Fibroblast of skin of abdomen (primary cell): ENCODE results near the gene OR10H2. TPM values are rescaled to one million over a fixed set of nuclear protein-coding genes. Genes with fewer than 3 reads are reported as not detected.
"Not testable (repeated sequence)": the region's sequence is repeated elsewhere in the genome, so short reads cannot be mapped to it uniquely, and the experiment has no call there.

Source experiments
- DNase-seq: peaks from one replicate; pipeline ENCODE4 v3.0.0-alpha.2; 2013
- polyA plus RNA-seq, 2 experiments: library from polyadenylated mRNA; unstranded; fragments of 120-200 nt; gene quantifications; one replicate each; pipeline ENCODE4 v1.2.1, GENCODE V29; 2013; ENCODE audit not compliant: insufficient read length in 2 of 2

The OR10H2 gene, protein sequence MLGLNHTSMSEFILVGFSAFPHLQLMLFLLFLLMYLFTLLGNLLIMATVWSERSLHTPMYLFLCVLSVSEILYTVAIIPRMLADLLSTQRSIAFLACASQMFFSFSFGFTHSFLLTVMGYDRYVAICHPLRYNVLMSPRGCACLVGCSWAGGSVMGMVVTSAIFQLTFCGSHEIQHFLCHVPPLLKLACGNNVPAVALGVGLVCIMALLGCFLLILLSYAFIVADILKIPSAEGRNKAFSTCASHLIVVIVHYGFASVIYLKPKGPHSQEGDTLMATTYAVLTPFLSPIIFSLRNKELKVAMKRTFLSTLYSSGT
- not detected for polyA plus RNA-seq (2013, experiment 1 of 2; ENCODE audit: insufficient read length)
- polyA plus RNA-seq (2013, experiment 2 of 2; ENCODE audit: insufficient read length): not detected

- no peak for DNase-seq
Observed at GRCh38 chr19:15727724-15728123, at the start of gene OR10H2. Gene OR10H2 (plus strand): TSS chr19:15728024. CDS start chr19:15728044, 20 bp downstream.

DNA sequence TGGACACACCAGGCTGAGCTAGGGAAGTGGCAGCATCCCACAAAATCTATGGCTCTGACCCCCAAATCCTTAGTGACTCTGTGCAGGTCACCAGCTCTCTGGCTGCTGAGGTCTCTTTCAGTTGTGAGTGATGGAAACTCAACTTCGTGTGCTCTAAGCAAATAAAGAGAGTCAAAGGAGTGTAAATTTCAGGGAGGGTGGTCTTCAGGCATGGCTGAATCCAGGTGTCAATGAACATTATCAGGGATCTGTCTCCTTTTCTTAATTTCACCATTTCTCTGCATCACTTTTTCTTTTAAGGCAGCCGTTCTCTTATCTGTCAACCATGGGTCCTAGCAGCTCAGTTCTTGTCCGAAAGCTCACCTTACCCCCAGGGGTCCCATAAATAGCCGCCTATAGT, 48.7 kb upstream of the OR10H2 start:
- no peak for DNase-seq

DNA sequence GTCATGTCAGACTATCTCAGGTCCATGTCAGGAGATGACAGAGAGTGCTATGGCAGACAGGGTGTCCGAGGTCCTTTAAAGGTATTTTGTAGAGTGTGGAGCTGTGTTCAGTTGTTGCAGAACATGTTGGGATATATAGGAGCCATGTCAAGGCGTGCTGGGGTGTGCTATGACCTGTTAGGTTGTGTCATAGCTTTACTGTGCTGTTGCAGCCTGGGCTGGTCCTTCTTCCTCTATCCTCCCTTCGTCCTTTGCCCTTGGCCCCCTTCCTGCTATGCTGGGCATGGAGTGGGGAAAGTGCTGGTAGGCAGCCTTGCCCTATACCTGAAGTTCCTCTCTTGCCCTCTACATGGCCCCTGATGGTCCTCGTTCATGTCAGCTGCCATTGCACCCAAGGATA, 48.0 kb upstream of the OR10H2 start:
- not testable (repeated sequence) for DNase-seq

DNA sequence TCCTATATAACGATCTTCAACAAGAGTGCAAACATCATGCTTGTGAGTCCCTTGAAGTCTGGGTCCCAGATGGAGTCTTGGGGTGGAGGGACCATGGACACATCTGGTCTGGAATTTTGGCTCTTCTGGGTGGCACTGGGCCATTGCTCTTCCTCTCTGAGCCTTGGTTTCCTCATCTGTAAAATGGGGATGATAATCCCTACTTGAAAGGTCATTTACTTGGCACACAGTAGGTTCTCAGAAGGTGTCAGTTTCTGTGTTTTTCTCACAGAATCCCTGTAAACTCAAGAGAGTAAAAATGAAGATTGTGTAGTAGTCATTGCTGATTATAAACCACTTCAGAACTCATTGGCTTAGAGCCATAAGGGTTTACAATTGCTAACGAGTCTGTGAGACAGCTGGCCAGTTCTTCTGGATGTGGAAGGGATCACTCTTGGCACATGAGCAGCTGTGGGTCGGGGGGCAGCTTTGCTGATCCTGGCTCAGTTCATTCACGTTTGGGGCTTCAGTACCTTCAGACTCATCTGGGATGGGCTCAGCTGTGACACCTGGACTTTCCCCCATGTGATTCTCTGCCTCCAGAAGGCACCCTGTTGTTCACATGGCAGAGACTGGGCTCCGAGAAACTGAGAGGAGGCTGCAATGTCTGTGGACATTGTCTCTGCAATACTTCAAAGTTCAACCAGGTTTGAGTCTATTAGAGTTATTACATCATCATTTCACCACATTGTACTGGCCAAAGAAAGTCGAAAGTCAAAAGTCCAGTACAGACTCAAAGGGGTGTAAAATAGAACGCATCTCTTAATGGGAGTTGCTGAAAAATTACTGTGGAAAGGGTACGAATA, 47.1 kb upstream of the OR10H2 start:
- no peak for DNase-seq

DNA sequence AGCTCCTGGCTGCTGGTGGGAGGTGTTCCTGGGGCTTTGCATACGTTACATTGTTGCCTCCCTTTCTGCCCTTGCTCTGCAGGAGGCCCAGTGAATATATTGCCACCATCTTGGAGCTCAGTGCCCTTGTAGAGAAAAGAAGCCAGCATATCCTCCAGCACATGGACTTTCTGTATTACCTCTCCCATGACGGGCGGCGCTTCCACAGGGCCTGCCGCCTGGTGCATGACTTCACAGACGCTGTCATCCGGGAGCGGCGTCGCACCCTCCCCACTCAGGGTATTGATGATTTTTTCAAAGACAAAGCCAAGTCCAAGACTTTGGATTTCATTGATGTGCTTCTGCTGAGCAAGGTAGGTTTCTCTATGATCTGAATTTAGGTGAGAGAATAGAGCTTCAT, 44.4 kb upstream of the OR10H2 start:
- no peak for DNase-seq

DNA sequence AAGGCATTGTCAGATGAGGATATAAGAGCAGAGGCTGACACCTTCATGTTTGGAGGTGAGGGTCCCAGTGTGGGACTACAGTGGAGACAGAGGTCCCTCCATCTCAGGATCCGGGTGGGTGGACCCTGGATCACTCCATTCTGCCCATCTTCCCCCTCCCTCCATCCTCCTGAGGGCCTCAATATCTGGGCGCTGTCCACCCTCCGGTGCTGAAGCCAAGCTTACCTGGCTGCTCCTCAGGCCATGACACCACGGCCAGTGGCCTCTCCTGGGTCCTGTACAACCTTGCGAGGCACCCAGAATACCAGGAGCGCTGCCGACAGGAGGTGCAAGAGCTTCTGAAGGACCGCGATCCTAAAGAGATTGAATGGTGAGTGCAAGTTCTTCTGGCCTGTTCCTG, 43.0 kb upstream of the OR10H2 start:
- DNase-seq: no peak

GRCh38 chr19:15696654-15697194, 31.1 kb upstream of the OR10H2 start:
- no peak for DNase-seq

- DNase-seq: no peak
Observed at GRCh38 chr19:15701757-15702533, 25.9 kb upstream of the OR10H2 start.

- DNase-seq: peak; percentile 14
Observed at GRCh38 chr19:15702534-15702930, 25.3 kb upstream of the OR10H2 start.

DNA sequence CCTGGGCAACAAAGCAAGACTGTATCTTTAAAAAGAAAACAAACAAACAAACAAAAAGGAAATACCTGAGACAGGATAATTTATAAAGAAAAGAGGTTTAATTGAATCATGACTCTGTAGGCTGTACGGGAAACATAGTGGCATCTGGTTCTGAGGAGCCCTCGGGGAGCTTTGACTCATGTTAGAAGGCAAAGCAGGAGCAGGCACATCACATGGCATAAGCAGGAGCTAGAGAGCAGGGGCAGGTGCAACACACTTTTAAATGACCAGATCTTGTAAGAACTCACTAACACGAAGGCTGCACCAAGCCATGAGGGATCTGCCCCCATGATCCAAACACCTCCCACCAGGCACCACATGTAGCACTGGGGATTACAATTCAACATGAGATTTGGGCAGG, 13.2 kb upstream of the OR10H2 start:
- DNase-seq: no peak

DNA sequence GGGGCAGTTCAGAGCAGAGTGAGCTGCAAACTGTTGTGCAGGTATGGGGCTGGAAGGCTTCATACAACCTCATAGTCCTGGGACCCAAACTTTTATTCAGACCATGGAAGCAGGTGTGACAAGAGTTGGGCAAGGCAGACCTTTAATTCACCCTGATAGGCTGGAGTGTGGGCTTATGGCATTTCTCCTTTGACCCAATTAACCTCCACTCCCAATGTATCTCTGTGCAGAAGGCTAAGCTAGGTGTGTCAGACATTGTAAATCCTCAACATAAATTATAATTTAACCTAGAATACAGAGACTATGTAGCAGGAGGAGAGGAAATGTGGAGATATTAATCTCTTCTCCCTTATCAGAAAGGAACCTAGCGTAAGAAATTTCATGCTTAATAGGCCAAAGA, 12.2 kb upstream of the OR10H2 start:
- DNase-seq: no peak

- DNase-seq: no peak
Observed at GRCh38 chr19:15717809-15718208, 10.0 kb upstream of the OR10H2 start.

DNA sequence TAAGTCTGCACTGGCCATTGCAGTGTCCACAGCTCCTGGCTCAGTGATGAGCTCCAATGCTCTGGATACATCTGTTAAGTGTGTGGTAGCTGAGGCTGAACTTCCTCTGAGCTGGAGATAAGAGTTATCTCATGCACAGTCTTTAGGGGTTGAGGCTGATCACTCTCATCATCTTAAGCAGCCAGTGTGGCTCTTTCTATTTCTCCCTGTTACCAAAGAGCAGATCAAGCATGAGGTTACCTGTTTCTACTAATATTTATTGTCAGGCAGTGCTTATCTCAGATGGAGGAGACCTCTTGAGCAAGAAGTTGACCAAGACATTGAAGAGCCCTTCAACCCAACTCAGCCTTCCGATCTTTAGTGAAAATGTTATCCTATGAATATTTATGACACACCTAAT, 6.6 kb upstream of the OR10H2 start:
- DNase-seq: no peak

- DNase-seq: no peak
Observed at GRCh38 chr19:15722956-15723355, 4.9 kb upstream of the OR10H2 start.

DNA sequence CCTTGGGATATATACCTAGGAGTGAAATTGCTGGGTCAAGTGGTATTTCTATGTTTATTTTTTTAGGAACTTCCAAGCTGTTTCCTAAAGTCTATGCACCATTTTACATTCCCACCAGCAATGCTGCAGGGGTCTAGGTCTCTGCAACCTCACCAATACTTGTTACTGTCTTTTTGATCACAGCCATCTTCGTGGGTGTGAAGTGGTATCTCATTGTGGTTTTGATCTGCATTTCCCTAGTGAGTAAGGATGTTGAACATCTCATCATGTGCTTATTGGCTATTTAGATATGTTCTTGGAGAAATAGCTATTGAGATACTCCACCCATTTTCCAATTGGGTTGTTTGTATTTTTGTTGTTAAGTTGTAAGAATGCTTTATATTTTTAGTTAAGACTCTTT, 2.7 kb downstream of the OR10H2 start:
- no peak for DNase-seq

GRCh38 chr19:15732388-15732787, 4.6 kb downstream of the OR10H2 start:
- DNase-seq: no peak

DNA sequence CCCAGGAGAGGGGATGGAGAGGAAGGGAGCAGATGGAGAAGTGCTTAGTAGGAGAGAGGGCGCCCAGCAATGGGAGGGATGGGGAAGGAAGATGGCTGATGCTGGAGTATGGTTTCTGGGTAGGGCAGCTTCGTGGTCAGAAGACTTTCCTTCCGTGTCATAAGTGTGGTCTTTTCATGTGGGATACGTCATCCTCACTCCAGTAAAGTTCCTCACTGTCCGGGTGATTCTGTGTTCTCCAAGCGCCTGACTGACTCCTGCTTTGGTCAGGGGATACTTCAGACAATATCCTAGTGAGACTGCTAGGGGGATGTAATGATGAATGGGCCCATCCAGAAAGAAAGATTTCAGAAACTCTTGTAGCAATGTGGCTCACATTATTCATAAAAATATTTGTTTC, 6.1 kb downstream of the OR10H2 start:
- DNase-seq: no peak

DNA sequence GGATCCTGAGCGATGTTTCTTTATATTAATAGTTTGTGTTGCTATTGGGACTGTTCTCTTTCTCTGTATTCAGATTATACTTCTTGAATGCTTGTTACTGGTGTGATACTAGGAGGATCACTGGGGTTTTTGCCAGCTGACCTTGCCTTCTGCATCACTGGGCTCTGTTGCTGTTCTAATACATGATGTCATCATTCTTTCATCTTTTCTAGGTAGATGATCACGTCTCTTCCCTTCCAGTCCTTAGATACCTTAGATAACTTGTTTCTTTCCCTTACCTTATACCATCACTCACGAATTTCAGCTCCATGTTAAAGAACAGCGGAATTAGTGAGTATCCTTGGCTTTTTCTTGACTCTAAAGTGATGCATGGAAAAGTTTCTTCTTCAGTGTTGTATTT, 9.9 kb downstream of the OR10H2 start, which contains the start of gene OR10H3:
Gene OR10H3 (plus strand): TSS at position 264 of the 400 bp plus-strand sequence. CDS start 3,408 bp downstream, outside the sequence.
- no peak for DNase-seq

- no peak for DNase-seq
Observed at GRCh38 chr19:15740785-15741184, 13.0 kb downstream of the OR10H2 start.

GRCh38 chr19:15748239-15748638, 20.4 kb downstream of the OR10H2 start:
- no peak for DNase-seq

GRCh38 chr19:15758379-15758778, 30.6 kb downstream of the OR10H2 start:
- no peak for DNase-seq

DNA sequence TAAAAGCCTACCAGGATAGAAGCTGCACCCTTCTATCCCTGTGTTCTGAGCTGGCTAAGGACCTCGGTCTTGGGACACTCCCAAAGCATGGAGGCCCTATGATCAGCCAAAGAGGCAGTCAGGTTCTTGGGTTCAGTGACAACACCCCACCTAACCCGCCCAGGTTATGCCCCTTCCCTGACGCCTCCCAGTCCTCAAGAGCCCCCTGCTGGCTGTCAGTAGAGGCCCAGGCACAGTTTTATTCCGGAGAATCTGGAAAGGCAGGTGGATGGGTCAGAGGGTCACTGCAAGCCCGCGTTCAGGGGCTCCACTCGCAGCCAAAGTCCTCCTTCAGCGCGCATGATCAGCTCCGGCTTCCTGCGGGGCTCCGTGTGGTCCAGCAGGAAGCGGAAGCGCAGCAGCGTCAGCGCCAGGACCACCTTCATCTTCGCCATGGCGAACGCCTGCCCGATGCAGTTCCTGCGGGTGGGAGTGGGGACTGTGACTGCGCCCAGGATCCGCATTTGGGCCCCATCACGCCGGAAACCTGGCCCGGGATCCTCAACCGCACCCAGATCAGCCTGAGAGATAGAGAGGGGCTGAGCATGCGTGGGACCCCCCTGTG, 32.2 kb downstream of the OR10H2 start:
- no peak for DNase-seq
